GM10266 (cell line): Measurements from ENCODE around the gene STOX2.

Source experiments
- DNase-seq: peaks from one replicate; pipeline ENCODE4 v3.0.0; 2012; ENCODE audit errors: extremely low spot score
- TF ChIP-seq, protein P1 (sequence below): IDR thresholded peaks from 2 replicates; pipeline ENCODE4 v1.5.1; 2012; ENCODE audit warnings: mild to moderate bottlenecking, low read depth; ENCODE audit not compliant: control insufficient read depth, insufficient read depth; ENCODE audit errors: missing control alignments

The STOX2 gene

GRCh38 chr4:183876268-183876934, 28.7 kb upstream of the STOX2 start:
- no peak for DNase-seq
- TF ChIP-seq, protein P1, sequence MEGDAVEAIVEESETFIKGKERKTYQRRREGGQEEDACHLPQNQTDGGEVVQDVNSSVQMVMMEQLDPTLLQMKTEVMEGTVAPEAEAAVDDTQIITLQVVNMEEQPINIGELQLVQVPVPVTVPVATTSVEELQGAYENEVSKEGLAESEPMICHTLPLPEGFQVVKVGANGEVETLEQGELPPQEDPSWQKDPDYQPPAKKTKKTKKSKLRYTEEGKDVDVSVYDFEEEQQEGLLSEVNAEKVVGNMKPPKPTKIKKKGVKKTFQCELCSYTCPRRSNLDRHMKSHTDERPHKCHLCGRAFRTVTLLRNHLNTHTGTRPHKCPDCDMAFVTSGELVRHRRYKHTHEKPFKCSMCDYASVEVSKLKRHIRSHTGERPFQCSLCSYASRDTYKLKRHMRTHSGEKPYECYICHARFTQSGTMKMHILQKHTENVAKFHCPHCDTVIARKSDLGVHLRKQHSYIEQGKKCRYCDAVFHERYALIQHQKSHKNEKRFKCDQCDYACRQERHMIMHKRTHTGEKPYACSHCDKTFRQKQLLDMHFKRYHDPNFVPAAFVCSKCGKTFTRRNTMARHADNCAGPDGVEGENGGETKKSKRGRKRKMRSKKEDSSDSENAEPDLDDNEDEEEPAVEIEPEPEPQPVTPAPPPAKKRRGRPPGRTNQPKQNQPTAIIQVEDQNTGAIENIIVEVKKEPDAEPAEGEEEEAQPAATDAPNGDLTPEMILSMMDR, result no peak

DNA sequence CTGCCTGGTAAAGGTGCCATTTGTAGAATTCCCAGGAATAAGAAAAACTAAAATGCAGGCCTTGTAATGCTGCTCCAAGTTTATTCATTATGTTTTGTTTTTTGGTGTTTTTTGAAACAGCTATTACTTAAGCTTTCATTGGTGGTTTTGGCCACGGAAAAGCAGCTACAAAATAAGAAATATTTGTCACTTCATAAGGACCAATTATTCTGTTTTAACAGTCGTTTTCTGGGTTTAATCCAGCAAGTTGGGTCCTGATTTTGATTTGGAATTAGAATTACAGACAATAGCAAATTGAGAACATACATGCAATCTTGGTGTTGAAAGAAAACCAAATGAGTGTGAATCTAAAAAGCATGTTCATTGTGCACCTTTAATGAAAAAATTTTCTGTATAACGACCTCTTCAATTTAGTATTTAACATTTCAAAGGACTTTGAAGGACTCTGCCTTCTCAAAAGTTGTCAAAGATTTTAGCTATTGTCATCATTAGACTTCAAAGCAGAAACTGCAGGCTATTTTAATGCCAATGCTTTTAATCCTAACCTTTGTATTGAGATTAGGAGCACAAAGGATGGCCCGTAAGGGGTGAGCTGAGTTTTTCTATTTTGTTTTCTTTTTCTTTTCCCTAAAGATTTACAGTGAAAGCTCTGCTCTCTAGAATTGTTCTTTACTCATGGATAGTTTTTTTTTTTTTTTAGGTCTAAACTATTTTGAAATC, 26.7 kb upstream of the STOX2 start:
- DNase-seq, result no peak
- TF ChIP-seq, protein P1, result no peak

DNA sequence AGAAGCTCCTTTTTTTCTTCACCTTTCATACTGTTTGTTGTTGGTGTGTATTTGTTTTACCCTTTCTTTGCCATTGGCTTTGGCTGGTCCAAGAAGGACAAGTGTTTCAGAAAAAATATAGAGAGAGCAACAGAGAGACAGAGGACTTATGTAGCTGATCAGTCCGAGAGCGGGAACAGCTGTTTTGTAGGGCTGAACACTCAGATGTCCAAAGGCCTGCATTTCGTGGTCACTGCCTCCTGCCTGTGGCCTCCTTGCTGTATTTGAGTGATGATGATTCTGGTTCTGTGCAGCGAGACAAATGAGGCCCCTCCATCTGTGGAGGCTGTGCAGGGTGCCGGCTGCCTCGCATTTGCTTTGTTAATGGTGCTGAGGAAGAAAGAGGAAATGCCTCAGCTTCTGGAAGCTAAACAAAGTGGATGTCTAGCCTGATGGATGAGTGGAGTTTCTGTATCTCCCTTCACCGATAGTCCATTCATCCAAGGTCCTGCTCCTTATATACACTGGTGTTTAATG, 19.8 kb upstream of the STOX2 start:
- no peak for DNase-seq
- TF ChIP-seq, protein P1, result no peak

GRCh38 chr4:183887351-183887750, 17.8 kb upstream of the STOX2 start:
- TF ChIP-seq, protein P1, result no peak
- no peak for DNase-seq

DNA sequence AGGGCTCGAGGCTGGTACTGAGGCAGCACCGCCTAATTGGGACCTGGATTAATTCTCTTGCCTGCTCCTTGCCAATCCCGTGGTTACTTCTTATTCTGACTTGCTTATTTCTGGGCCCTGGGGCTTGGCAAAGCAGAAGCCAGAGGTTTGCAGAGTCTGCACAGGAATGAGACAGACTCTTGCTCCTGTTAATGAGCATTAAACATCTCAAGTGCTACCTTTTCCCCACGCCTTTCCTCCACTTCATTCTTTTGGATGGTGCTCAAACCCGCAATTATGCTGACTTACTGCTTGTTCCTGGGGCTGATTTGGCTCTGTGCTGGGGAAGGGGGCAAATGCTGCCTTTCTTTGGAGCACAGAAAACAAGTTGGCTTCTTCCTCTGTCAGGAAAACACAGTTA, 16.5 kb upstream of the STOX2 start:
- DNase-seq, result no peak
- TF ChIP-seq, protein P1, result no peak

DNA sequence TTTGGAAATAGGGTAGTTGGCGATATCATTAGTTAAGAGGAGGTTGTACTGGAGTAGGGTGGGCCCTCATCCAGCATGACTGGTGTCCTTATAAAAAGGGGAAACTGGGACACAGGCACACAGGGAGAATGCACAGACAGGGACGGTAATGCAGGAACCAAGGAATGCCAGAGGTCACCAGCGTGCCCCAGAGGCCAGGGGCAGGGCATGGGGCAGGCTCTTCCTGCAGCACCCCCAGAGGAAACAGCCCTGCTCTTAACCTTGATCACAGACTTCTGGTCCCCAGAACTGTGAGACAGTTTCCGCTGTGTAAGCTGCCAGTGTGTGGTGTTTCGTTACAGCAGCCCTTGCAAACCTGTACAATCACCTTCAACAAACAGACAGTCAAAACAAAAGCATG, 15.9 kb upstream of the STOX2 start:
- TF ChIP-seq, protein P1, result no peak
- no peak for DNase-seq

DNA sequence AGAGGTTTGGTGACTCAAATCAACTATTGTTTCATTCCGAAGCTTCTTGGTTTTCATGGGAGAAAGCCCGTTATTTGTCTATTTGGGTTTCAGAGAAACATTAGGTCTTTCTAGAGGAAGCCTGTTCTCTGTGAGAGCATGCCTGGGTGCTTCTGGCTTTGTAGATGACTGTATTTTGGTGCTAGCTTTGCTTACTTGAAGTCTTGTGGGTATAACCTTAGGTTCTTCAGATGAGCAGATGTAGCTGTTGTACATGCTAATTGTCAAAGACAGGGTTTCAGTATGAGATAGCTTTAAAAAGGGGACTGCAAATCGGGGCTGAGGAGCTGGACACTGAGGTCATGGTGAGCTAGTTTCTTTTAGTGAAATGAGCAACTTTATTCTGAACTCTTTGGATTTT, 7.9 kb upstream of the STOX2 start:
- DNase-seq, result no peak
- TF ChIP-seq, protein P1, result no peak
